Fibroblast of lung (primary cell): ENCODE measurements around the gene LSS. TPM values are rescaled to one million over a fixed set of nuclear protein-coding genes. Genes with fewer than 3 reads are reported as not detected.
A peak's percentile ranks its signal among the peaks of the same experiment; 100 is the strongest.

Experiments used
- DNase-seq, 2 donors: peaks; one replicate each; pipeline versions ENCODE4 v3.0.0 to v3.0.0-alpha.2; 2010; ENCODE audit warnings: low read depth in 2 of 2
- H2AFZ ChIP-seq: 2 replicates; pipeline ENCODE4 v1.5.1; 2012; ENCODE audit warnings: low read length, control low read depth, inconsistent platforms
- H3K27ac ChIP-seq: 2 replicates; pipeline ENCODE4 v1.5.1; 2011; ENCODE audit warnings: low read length, control low read depth; ENCODE audit not compliant: insufficient read depth
- H3K27me3 ChIP-seq: 2 replicates; pipeline ENCODE4 v1.5.1; 2011; ENCODE audit warnings: mild to moderate bottlenecking, low read length; ENCODE audit not compliant: control insufficient read depth, insufficient read depth
- H3K36me3 ChIP-seq: 2 replicates; pipeline ENCODE4 v1.5.1; 2011; ENCODE audit warnings: low read length; ENCODE audit not compliant: control insufficient read depth, insufficient read depth
- H3K4me1 ChIP-seq: 2 replicates; pipeline ENCODE4 v1.5.1; 2011; ENCODE audit warnings: low read length; ENCODE audit not compliant: control insufficient read depth, insufficient read depth; ENCODE audit errors: extremely low read depth
- H3K4me2 ChIP-seq: 2 replicates; pipeline ENCODE4 v1.5.1; 2011; ENCODE audit warnings: low read length, control low read depth; ENCODE audit not compliant: insufficient read depth; ENCODE audit errors: extremely low read depth
- H3K4me3 ChIP-seq, 4 experiments: fragments of 200-600 bp in 1 of 4; sonication (generic) in 1 of 4; replicated peaks in 1 of 4; 2 replicates each; pipeline ENCODE4 v1.5.1; 2011 to 2016; ENCODE audit warnings: low read length in 4 of 4, low read depth in 3 of 4, mild to moderate bottlenecking in 3 of 4, control low read depth in 2 of 4, inconsistent platforms in 1 of 4, mixed read lengths in 1 of 4; ENCODE audit not compliant: insufficient read depth in 1 of 4; ENCODE audit errors: control extremely low read depth in 1 of 4
- H3K79me2 ChIP-seq: 2 replicates; pipeline ENCODE4 v1.5.1; 2012; ENCODE audit warnings: mild to moderate bottlenecking, low read length, inconsistent platforms; ENCODE audit not compliant: control insufficient read depth, insufficient read depth
- H3K9ac ChIP-seq: 2 replicates; pipeline ENCODE4 v1.5.1; 2011; ENCODE audit warnings: mild to moderate bottlenecking, low read length, control low read depth; ENCODE audit not compliant: insufficient read depth
- H3K9me3 ChIP-seq: 2 replicates; pipeline ENCODE4 v1.5.1; 2012; ENCODE audit warnings: low read depth, low read length; ENCODE audit not compliant: control insufficient read depth, insufficient read depth
- H4K20me1 ChIP-seq: 2 replicates; pipeline ENCODE4 v1.5.1; 2011; ENCODE audit warnings: low read length; ENCODE audit not compliant: control insufficient read depth, insufficient read depth; ENCODE audit errors: extremely low read depth
- EZH2 ChIP-seq: IDR thresholded peaks from 2 replicates; pipeline ENCODE4 v1.5.1; 2012; ENCODE audit warnings: low read length, control low read depth, mild to moderate bottlenecking; ENCODE audit errors: missing control alignments
- polyA plus RNA-seq, 2 donors: library from polyadenylated mRNA; depleted of rRNA in 1 of 2; stranded (reverse) in 1 of 2; unstranded in 1 of 2; fragments of >200 nt; gene quantifications; 2 replicates each; pipeline ENCODE4 v1.2.1, GENCODE V29; 2011 to 2012; ENCODE audit warnings: missing spikeins in 1 of 2
- total RNA-seq: library from RNA; depleted of rRNA; stranded (reverse); fragments of >200 nt; gene quantifications from 2 replicates; pipeline ENCODE4 v1.2.1, GENCODE V29; 2014
- TF ChIP-seq, protein P1 (sequence below), 2 donors: IDR thresholded peaks in 1 of 2; conservative IDR thresholded peaks in 1 of 2; 1 replicate in 1 of 2; 2 replicates in 1 of 2; pipeline ENCODE4 v1.5.1; 2011 to 2012; ENCODE audit warnings: low read length in 2 of 2, control low read depth in 1 of 2, inconsistent platforms in 1 of 2, low read depth in 1 of 2, mild to moderate bottlenecking in 1 of 2

The LSS gene
- total and polyA plus RNA-seq, 2 donors (not counting 1 experiment from before 2014, with no cell fraction given) = 97.6 to 252 TPM

DNA sequence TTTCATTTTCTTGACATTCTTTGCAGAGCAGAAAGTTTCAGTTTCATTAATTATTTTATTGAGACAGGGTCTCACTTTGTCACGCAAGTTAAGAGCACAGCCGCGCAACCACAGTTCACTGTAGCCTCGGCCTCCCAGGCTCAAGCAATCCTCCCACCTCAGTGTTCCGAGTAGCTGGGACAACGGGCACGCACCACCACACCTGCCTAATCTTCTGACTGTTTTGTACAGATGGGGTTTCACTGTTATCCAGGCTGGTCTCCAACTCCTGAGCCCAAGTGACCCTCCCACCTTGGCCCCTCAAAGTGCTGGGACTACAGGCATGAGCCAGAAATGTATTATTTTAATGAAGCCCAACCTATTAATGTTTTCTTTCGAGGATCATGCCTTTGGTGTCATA lies 41.3 kb downstream of the LSS start:
- H3K27me3 ChIP-seq = no peaks in the 10 kb centered on the region
- no peak for DNase-seq
- peaks cover 24% of the 10 kb centered on the region for H3K4me1 ChIP-seq
- no peak overlapping the region for H3K27ac ChIP-seq
- peaks cover 21% of the 10 kb centered on the region for H3K36me3 ChIP-seq
- no peaks in the 10 kb centered on the region for H3K9me3 ChIP-seq
- H3K4me2 ChIP-seq = no peak overlapping the region
- no peak overlapping the region for H3K4me3 ChIP-seq
- TF ChIP-seq EZH2 = no peak
- TF ChIP-seq, protein P1, sequence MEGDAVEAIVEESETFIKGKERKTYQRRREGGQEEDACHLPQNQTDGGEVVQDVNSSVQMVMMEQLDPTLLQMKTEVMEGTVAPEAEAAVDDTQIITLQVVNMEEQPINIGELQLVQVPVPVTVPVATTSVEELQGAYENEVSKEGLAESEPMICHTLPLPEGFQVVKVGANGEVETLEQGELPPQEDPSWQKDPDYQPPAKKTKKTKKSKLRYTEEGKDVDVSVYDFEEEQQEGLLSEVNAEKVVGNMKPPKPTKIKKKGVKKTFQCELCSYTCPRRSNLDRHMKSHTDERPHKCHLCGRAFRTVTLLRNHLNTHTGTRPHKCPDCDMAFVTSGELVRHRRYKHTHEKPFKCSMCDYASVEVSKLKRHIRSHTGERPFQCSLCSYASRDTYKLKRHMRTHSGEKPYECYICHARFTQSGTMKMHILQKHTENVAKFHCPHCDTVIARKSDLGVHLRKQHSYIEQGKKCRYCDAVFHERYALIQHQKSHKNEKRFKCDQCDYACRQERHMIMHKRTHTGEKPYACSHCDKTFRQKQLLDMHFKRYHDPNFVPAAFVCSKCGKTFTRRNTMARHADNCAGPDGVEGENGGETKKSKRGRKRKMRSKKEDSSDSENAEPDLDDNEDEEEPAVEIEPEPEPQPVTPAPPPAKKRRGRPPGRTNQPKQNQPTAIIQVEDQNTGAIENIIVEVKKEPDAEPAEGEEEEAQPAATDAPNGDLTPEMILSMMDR (conservative IDR thresholded peaks at IDR 0.05 in 1 of 2, IDR thresholded peaks at IDR 0.05 in 1 of 2; ENCODE audit: low read depth in 1 of 2, low read length in 2 of 2) = no peak
- H2AFZ ChIP-seq = no peak overlapping the region
- H3K79me2 ChIP-seq = no peaks in the 10 kb centered on the region
- no peaks in the 10 kb centered on the region for H4K20me1 ChIP-seq
- no peak overlapping the region for H3K9ac ChIP-seq

DNA sequence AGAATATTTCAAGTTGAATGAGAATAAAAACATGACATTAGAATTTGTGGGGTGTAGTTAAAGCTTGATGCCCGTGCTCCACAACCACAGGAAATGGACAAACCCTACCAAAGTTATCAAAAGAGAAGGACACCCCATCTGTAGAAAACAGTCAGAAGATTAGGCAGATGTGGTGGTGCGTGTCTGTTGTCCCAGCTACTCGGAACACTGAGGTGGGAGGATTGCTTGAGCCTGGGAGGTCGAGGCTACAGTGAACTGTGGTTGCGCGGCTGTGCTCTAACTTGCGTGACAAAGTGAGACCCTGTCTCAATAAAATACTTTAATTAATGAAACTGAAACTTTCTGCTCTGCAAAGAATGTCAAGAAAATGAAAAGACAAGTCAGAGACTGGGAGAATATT lies 42.9 kb downstream of the LSS start:
- Histone ChIP-seq H3K4me1 (peaks cover 15% of the 10 kb centered on the region), H3K4me3 (peak overlapping the region in 1 of 4 experiments; percentile 67), H3K4me2 (no peak overlapping the region), H3K27me3 (no peaks in the 10 kb centered on the region), H2AFZ (no peak overlapping the region), H4K20me1 (no peaks in the 10 kb centered on the region), H3K27ac (no peak overlapping the region), H3K79me2 (no peaks in the 10 kb centered on the region), H3K36me3 (peaks cover 15% of the 10 kb centered on the region), H3K9me3 (no peaks in the 10 kb centered on the region), H3K9ac (no peak overlapping the region)
- DNase-seq = no peak
- TF ChIP-seq EZH2 = no peak
- TF ChIP-seq, protein P1 (conservative IDR thresholded peaks at IDR 0.05 in 1 of 2, IDR thresholded peaks at IDR 0.05 in 1 of 2; ENCODE audit: low read depth in 1 of 2, low read length in 2 of 2) = no peak

DNA sequence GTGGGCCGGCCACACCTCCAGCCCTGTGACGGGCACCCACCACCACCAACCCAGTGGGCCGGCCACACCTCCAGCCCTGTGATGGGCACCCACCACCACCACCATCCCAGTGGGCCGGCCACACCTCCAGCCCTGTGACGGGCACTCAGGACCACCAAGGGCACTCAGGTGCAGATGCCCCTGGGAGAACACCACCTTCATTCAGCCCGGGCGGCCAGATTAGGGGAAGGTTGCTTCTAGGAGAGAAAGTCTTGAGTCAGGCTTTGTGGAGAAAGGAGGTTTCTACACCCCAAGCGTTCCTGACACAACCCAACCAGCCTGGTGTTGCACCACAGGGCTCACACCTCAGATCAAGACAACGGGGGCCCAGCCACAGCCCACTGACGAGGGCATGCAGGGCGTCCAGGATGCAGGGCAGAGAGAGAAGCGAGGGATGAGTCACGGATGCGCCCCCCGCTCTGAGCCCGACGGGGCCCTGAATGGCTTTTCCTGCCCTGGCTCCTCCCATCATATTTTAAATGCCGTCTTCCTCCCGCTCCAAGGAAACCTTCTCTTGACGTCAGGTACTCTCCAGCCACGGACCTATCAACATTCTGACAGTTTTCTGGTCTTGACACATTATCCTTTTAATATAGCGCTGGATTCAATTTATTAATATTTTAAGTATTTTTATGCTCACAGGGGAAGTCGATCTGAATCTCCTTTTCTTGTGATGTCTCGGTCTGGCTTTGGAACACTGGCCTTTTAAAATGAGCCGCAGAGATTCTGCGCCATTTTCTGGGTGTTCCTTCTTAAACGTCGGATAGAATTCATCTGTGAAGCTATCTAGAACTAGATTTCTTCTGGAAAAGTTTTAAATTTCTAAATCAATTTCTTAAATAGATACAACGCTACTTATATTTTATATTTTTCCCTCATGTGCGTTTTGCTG lies 43.7 kb downstream of the LSS start:
- Histone ChIP-seq H2AFZ (peak overlapping the region; percentile 54), H3K9me3 (no peaks in the 10 kb centered on the region), H3K79me2 (no peaks in the 10 kb centered on the region), H3K4me3 (peak overlapping the region; percentile 22 to 80 (median 50)), H3K9ac (peak overlapping the region; percentile 52), H4K20me1 (no peaks in the 10 kb centered on the region), H3K36me3 (peaks cover 8% of the 10 kb centered on the region), H3K4me1 (peaks cover 12% of the 10 kb centered on the region), H3K27me3 (no peaks in the 10 kb centered on the region), H3K4me2 (peak overlapping the region; percentile 88), H3K27ac (peak overlapping the region; percentile 54)
- peak; percentile 92 to 94 for DNase-seq
- no peak for TF ChIP-seq EZH2
- TF ChIP-seq, protein P1 (conservative IDR thresholded peaks at IDR 0.05 in 1 of 2, IDR thresholded peaks at IDR 0.05 in 1 of 2; ENCODE audit: low read depth in 1 of 2, low read length in 2 of 2) = no peak
